ENCODE results near the gene PTPN5.

PTPN5 gene

GRCh38 chr11:18736590-18737148 is 54.9 kb downstream of the PTPN5 start:
- no peak for DNase-seq

GRCh38 chr11:18733202-18733601 is 58.4 kb downstream of the PTPN5 start:
- DNase-seq = no peak

- DNase-seq = no peak
Measured at GRCh38 chr11:18731949-18732821, 59.4 kb downstream of the PTPN5 start.

- DNase-seq = no peak
Measured at GRCh38 chr11:18731441-18731840, 60.2 kb downstream of the PTPN5 start.

GRCh38 chr11:18730020-18730419 is 61.6 kb downstream of the PTPN5 start:
- no peak for DNase-seq

GRCh38 chr11:18729426-18729825 is 62.2 kb downstream of the PTPN5 start:
- no peak for DNase-seq

- DNase-seq = no peak
Measured at GRCh38 chr11:18728658-18729057, 62.9 kb downstream of the PTPN5 start.

GRCh38 chr11:18727479-18728236 is 63.9 kb downstream of the PTPN5 start:
- DNase-seq = no peak

DNA sequence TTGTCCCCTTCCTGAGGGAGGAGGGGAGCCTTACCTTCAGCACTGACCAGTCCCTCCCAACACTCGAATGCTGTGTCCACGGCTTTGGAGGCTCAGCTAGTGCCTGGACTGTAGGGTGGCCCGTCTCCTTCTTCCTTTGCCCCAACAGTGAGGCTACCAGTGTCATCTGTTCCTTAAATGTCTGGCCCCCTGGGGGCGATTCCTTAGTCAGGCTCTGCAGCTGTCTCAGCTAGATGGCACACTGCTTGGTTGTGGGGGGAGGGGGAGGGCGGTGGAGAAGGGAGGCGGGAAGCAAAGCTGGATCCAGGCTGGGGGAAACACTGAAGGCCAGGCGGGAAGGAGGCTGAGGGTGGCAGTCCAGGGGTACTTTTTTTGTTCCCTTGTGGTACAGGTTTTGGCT is 65.6 kb downstream of the PTPN5 start, which contains the start of gene IGSF22:
Gene IGSF22, minus strand, starts transcription at position 149 of the 400 bp plus-strand sequence. CDS start 1,952 bp downstream, outside the sequence.
- no peak for DNase-seq

- no peak for DNase-seq
Measured at GRCh38 chr11:18723991-18724390, 67.6 kb downstream of the PTPN5 start.

- DNase-seq = no peak
Measured at GRCh38 chr11:18722293-18722637, 69.3 kb downstream of the PTPN5 start.

DNA sequence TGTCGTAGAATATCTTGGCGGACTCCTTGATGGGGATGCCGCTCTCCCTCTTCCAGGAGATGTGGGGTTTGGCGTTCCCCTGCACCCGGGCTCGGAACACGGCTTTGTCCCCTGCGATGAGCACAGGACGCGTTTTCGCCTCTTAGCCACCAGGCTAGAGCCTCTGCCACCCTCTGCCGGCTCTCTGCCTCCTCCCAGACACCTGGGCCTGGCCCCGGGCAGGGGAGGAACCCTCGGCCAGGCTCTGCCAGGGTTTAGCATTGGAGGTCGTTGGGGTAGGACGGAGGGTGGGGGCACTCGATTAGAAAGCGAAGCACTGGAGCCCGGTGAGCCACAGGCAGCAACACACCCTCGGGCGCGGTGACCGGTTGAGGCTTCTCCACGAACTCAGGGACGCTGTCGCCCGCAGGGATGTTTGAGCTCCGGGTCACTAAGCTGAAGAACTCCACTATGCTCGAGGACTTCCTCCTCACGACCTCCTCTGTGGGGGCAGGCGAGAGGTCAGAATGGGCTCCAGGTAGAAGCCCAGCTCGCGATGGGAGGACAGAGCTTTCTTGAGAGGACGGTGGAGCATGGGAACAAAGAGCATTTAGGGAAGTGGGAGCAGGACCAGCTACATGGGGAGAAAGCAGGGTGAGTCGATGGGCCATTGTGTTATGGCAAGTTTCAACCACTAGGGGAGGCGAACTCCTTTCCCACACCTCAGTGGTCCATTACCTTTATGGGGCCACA is 69.9 kb downstream of the PTPN5 start:
- DNase-seq = no peak

DNA sequence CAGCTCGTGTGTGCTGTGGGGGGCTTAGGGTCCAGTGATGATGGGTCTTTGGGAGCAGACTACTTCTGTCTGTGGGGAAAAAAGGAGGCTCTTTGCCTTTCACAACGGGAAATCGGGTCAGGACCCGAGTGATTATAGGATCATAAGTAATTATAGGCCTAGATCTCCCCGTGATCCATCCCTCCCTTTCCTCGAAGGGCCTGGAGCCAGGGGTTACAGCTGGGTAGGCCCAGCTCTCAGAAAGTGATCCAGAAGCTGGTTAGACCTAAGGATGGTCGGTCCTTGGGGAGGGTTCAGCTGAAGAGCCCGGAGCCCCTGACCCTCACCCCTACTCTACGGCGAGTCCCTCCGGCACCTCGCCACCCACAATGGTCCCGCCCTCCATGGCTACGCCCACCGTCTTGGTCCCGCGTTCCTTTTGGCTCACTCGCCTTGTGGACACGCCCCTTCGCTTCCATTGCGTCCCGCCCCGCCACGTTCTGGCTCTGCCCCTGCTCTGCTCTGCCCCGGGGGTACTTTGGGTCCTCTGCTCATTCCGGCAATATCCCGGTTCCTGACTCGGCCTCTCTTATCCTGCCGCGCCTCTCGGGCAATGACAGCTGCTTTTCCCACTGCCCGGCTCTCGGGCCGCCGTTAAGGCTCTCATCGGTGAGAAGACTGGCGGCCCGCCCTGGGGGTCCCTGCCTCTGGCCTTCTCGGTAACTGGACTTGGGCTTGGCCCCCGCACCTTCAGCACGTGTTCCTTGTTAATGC is 70.6 kb downstream of the PTPN5 start:
- no peak for DNase-seq

- DNase-seq = no peak
Measured at GRCh38 chr11:18720091-18720807, 71.3 kb downstream of the PTPN5 start.

GRCh38 chr11:18715476-18715875 is 76.1 kb downstream of the PTPN5 start:
- DNase-seq = no peak

DNA sequence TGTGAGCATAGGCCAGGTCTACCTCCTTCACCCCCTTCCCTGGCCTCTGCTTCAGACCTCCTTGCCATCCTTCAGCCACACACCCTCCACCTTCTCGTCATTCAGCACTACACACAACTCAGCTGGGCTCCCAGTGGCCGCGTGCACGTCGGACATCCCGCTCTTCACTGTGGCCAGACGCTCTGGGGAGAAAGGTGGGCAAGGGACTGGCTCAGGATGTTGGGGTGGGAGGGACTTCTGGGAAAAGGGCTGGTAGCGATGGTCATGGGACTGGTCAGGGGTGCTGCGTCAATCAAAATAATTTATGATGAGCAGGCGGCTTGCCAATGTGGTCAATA is 77.2 kb downstream of the PTPN5 start:
- DNase-seq = no peak

DNA sequence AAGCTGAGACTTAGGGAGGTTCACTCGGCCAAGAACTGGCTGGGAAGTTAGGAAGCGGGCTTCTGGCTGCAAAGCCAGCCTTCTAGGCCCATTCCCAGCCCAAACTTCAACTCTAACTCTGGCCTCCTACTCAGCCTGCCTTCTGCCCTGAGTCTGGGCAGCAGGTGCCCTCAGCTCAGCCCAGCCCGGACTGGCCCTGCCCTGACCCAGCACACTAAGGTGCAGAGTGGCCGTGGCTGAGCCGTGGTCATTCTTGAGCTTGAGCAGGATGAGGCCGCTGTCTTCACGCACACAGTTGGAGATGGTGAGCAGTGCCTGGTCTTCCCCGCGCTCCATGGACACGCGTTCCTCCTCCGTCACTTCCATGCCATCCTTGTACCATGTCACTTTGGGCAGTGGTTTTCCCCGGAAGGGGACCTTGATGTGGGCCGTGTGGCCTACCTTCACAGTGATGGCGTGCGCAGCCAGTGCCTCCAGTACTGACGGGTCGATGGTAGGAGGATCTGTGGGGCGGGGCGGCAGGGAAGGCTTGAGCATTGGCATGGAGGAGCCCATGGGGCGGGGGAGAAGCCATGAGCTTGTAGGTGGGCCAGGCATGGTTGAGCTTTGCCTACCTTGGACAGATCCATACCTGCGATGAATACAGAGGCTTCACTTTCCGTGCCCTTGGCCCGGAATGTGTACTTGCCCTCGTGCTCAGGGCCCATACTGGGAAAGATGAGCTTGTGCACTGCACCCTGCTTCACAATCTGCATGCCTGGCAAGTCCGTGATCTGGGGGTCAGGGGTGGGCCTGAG is 77.8 kb downstream of the PTPN5 start:
- DNase-seq = no peak

DNA sequence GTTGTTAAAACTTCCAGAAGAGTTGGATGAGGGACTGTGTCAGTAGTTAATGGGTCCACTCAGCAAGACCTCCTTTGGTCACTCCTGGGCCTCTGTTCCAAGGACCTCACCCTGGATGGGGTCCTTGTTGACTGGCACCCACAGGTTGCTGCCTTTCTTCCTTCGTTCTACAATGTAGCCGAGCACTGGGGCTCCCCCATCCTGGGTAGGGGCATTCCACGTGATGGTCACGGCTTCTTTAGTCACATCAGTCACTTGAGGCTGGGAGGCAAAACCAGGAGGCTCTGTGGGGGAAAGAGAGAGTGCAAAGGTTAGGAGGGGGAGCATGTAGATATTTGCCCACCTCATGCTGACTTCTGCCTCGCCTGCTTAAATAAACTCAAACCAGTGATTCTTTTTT is 81.1 kb downstream of the PTPN5 start:
- no peak for DNase-seq

- no peak for DNase-seq
Measured at GRCh38 chr11:18709414-18709813, 82.2 kb downstream of the PTPN5 start.

DNA sequence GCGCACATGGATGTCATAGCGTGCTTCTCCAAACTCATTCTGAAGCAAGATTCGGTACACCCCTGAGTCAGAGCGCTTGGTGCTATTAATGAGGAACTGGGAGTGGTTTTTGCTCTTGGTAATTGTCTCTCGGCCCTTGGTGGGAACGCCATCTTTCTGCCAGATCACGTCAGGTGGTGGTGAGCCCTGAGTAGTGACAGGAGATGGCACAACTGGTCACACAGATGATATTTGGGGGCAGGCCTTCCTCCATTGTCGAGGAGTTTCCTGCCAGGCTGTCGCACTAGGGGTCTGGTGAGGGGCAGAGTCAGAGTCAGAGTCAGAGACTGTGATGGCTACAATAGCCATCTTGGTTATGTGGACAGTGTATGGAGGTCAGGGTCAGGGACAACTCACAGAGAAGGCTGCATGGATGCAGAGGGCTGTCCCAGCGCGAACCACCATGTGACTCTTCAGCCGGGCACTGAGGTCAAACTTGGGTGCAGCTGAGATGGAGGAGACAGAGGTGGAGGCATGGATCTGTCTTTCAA is 83.7 kb downstream of the PTPN5 start:
- DNase-seq = no peak

Data from SHP77 (cell line).